GM18868 (cell line): ENCODE measurements around the gene PNPO.
"Not testable (repeated sequence)": the region's sequence is repeated elsewhere in the genome, so short reads cannot be mapped to it uniquely, and the experiment has no call there.

ENCODE experiments used
- ATAC-seq: cut with Tn5 transposase; IDR thresholded peaks from one replicate; pipeline ENCODE4 v1.9.1; 2021; ENCODE audit warnings: mild to moderate bottlenecking, moderate library complexity; ENCODE audit not compliant: unreplicated experiment

PNPO gene

DNA sequence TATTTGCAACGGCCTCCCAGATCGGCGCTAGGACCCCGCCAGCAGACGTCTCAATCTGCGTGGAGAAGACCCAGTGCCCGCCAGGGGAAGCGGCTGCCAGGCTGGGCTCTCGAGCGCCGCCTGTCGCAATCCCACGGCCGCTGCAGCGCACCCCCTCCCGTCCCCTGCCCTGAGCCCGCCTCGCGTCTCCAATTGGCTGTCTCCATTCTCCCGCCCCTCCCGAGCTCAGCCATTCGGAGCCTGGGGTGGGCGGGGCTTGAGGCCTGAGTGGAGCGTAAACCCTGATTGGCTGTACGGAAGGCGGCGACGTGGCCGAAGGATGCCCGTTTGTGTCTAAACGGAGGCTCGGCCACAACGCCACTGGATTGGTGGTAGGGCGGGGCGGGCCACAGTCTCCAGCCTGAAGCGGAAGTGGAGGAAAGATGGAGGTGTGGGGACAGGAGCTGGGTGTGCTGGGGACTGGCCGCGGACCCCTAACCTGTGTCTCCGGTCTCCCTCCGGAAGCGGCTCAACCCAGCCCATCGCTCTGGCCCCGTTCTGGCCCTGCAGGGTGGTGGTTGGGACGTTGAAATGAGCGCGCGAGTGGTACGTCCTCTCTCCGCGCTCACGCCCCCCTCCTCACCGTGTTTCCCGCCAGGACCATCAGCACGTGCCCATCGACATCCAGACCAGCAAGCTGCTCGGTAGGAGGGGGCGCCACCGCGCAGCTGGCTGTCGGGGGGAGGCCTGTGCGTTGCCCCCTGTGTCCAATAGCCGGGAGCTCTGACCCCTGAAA lies 29.5 kb downstream of the PNPO start, which contains the start of gene CDK5RAP3:
Gene CDK5RAP3, plus strand, starts transcription at position 389 of the 775 bp plus-strand sequence. Its CDS starts 34 bp downstream, at position 423.
- ATAC-seq = peak; percentile 97

DNA sequence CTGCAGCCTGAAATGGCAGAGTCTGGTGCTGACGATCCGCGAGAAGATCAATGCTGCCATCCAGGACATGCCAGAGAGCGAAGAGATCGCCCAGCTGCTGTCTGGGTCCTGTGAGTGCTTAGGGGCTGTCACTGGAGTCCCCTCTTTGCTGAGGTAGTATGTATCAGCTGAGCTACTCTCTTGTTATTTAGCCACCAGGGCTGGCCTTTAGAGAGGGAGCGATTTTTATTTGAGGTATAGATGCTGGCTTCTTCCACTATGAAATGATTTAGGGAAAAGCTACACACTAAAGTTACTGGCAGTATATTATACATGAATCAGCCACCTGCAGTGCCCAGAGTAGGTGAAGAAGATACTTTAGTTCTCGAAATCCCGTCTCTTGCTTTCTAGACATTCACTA lies 32.2 kb downstream of the PNPO start:
- no peak for ATAC-seq

DNA sequence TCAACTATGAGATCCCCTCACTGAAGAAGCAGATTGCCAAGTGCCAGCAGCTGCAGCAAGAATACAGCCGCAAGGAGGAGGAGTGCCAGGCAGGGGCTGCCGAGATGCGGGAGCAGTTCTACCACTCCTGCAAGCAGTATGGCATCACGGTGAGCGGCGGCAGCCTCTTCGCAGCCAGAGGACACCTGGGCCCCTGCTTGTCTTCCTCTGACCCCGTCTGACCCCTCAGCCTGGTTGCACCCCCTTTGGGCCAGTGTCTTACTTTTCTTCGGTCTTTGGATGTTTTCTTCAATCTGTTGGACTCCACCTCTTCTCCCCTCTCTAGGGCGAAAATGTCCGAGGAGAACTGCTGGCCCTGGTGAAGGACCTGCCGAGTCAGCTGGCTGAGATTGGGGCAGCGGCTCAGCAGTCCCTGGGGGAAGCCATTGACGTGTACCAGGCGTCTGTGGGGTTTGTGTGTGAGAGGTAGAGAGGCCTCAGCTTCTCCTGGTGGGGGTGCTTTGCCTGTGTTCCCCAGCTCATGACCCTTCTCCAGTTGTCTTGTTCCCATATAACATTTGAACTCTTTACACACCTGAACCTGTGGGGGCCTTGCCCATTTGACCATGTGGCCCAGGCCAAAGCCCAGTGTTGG lies 33.9 kb downstream of the PNPO start:
- no peak for ATAC-seq

DNA sequence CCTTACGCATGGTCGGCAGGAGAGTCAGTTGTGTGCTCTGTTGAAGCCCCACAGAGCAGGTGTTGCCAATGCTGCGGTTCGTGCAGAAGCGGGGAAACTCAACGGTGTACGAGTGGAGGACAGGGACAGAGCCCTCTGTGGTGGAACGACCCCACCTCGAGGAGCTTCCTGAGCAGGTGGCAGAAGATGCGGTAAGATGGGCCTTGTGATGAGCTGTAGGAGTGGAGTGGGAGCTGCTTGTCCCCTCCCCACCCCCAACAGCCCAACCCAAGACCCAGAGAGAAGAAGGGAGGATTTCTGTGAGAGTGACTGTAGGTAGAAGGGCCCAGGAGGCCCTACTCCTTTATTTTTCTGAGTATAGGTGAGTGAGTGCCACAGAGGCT lies 34.4 kb downstream of the PNPO start:
- ATAC-seq = no peak

DNA sequence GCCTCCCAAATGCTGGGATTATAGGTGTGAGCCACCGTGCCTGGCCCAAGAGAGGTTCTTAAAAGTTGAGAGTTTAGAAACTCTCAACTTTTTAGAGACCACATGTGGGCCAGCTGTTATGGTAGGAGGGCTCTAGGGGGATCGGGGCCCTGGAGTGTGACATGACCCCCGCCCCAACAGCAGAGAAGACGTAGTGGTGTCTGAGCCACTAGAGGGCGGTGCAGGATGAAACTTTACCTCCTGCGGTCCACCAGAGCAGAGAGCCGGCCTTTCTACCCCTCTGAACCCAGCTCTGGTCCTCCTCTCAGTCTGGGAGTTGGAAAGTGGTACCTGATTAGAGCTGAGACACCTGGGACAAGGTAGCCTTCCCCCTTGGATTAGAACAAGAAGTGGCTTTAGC lies 37.0 kb downstream of the PNPO start:
- no peak for ATAC-seq

DNA sequence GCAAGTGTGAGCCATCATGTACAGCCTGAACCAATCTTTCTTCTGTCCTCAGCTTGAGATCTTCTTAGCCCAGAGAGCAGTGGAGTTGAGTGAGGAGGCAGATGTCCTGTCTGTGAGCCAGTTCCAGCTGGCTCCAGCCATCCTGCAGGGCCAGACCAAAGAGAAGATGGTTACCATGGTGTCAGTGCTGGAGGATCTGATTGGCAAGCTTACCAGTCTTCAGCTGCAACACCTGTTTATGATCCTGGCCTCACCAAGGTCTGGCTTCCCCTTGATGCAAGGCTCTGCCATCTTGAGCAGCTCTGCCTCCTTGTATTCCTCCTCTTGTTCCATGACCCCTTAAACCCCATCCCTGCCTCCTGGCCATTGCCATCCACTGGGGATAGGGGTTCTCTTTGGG lies 39.2 kb downstream of the PNPO start:
- ATAC-seq = no peak

DNA sequence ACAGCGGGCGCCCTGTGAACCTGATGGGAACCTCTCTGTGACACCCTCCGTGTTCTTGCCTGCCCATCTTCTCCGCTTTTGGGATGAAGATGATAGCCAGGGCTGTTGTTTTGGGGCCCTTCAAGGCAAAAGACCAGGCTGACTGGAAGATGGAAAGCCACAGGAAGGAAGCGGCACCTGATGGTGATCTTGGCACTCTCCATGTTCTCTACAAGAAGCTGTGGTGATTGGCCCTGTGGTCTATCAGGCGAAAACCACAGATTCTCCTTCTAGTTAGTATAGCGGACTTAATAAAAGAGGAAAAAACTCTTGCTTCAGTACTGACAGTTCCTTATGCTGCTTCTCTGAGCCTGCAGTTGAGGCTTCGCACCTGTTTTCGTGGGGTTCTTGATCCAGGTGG lies 40.1 kb downstream of the PNPO start:
- no peak for ATAC-seq

DNA sequence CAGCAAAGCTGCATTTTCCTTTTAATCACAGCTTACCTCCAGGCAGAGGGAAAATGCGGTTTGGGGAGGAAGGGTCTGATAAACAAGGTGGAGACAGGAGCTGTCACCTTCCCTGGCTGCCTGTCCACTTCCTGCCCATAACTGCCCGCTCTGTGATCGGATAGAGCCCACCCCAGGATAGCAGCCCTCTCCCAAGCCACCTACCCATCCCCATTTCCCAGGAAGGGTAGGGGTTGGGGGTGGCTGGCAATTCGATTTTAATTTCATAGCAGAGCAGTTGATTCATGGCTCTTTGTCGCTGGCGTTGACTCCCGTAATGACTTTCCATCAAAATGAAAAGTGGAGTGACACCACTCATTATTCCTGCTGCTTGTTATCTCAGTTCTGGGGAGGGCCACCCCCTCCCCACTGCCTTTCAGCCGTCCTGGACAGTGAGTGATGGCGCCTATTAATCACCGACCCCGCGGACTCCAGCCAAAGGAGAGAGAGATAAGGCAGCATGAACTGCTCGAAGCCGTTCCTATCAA lies 40.8 kb downstream of the PNPO start:
- ATAC-seq = no peak

DNA sequence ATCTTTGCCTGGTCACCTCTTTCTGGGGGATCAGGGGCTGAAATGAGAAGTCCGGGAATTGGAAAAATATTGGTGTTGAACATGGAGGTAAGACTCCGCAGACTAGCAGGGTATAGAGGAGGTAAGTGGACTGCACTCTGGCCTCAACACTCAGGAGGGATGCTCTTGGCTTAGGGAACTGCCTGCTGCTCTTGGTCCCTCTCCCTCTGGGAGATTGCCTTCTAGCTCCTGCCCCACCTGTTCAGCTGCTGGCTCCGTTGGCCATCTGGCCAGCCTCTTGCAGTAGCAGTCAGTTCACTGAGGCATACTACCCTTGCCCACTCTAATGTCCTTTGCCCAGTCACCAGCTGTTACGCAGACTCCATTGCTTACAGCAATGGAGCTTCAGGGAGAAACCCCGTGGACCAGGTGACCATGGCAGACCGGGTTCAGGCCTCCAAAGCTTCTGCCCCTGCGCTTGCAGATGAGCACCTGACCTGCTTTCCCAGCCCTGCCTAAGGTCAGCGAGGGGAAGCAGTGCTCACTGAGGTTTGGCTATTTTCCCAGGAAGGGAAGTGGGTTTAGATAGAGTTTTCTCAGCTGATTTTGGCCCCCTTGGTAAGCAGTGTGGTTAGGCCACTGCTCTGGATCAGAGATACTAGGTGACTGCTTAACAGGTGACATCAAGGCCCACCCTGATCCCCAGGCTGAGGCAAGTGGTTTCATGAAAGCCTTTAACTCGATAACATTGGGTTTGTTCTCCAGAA lies 41.4 kb downstream of the PNPO start:
- no peak for ATAC-seq

DNA sequence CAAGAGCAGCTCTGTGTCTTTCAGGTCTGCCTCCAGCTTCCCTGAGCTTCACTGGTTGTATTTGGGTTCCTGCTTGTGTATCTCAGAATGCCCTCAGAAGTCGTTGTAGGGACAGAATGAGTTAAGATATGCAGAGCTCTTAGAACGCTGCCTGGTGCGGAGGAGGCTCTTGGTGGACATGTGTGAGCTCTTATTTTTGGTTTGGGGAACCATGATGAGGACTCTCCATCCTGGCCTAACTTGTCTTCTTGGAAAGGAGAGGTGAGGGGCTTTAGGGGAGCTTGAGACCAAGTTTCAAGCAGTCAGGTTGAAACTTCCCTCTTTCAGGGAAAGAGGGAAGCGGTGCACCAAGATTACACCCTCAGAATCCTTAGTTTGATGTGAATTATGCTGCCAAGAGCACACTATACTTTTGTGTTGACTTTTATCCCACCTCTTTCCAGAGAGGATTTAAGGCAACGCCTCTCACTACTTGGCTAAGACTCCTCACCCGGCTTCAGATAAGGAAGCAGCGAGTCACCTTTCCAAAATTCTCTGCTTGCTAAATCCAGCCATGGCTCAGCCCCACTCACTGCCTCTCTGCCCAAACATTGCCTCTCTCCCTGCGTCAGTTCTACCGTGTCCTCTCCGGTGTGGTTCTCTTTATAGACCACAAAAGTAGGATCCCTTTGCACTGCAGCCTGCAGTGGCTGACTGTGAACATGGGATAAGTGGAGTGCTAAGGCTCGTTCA lies 42.3 kb downstream of the PNPO start:
- ATAC-seq = no peak

DNA sequence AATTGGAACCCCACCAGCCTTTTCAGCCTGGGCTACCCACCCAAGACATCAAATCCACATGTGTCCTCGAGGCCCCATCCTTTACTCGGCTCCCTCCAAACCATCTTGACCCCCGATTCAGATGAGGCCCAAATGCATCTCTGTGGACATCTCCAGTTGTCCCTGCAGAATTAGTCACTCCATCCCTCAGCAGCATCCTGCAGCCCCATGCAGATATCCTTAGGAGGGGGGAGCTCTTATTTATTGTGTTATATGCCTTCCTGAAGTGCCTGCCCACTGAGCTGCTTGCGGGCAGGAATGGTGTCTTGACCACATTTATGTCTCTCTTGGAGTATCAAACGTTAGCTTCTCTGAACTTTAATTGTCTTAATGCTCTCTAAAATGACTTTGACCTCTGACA lies 45.1 kb downstream of the PNPO start:
- ATAC-seq = no peak

DNA sequence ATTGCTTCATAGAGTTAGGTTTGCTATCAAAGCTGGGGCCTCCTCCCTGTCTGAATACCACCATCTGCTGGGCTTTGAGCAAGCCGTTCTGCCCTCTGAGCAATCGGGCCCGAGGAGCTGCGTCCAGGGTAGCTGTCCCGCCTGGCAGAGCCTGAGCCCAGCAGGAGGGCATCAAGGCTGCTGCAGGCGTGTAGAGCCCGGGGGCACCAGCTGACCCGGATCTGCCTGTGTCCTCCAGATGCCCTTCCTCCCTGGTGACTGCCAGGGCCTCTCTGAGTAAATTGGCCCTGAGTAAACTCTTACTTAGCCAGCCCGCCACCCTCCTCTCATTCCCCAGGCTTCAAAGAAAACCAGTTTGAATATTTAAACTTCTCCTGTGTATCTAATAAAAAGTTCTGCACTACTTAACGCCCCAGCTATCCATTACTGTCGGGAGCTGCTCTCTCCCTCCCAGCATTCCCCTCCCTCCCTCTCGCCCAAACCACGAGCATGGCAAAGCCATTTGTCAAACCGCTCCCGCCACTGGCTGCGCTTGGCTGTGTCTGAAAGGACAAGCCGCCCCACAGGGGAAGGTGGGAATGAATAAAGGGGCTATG lies 46.0 kb downstream of the PNPO start:
- ATAC-seq = no peak

DNA sequence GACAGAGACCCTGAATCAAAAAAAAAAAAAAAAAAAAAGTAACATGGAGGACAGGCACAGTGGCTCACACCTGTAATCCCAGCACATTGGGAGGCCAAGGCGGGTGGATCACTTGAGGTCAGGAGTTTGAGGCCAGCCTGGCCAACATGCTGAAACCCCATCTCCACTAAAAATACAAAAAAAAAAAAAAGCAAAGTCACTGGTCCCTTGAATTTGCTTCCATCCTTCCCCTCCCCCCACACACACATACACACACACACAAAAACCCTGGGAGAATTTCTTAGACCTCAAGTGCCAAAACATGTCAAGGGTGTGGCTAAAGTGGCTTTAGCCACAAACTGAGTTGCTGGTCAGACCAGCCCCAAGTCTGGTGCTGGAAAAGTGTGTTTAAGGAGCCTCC lies 47.1 kb downstream of the PNPO start:
- ATAC-seq = not testable (repeated sequence)

DNA sequence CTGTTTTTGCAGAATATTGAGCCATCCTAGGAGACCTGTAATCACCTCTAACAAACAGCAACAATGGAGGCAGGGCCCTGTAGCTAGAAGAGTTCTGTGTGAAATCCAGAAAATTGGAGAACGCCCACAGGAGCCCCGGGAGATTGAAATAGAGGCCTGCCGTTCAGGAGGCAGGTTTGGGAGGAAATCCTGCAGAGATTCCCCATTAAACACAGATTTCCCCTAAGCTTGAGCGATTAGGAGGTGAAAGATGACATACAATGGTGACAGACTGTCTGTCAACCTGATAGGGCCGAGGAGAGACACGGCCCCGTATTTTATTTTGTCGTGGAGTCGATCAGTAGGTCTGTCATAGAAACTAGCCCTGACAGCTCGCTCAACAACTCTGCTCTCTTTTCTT lies 47.8 kb downstream of the PNPO start:
- no peak for ATAC-seq

DNA sequence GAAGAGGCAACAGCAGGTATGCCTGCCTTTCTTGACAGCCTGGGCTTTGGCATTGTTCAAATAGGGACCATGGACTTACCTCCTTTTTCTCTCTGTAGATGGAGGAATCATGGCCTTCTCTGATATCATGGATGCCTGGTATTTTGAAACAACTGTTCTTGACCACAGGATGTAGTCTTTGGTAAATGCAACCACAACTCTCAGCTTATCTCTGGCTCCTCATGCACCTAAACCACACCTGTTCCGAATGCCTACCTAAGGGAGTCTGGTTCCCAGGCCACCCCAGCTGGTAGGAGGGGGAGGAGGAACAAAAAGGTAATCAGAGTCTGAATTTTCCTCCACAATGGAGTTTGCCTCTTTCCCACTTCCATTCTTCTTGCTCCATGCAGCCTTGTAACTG lies 48.3 kb downstream of the PNPO start:
- no peak for ATAC-seq

DNA sequence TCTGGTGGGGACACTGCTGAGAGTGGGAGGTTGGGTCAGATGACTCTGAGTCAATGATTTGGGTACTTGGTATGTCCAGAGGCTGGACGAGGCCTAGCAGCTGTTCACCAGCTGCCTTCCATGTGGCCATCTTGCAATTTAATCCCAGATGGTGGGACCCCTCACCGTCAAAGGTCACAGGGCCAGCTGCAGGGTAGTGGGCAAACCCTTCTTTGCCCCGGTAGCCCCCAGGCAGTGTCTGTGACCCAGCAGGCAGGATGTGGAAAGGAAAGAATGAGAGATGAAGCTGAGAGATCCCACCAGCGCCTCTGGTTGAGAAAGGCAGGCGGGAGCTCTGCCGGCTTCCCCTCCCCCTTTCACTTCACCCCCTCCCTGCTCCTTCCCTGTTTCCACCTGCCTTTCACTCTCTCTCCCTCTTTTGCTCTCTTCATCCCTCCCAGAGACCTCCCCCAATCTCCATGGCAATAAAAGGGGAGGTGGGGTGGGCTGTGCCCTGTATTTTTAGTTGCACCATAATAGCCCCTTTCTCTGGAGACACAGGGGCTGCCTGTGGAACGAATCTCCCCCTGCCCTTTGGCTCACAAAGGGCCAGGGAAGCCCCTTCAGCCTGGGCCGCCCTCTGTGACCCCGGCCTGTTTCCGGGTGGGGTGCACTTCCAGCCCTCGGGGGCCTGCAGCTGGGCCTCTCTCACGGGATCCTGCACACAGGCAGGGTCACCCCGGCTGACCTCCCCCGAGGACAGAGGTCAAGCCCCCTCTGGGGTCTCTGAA lies 49.8 kb downstream of the PNPO start:
- no peak for ATAC-seq

DNA sequence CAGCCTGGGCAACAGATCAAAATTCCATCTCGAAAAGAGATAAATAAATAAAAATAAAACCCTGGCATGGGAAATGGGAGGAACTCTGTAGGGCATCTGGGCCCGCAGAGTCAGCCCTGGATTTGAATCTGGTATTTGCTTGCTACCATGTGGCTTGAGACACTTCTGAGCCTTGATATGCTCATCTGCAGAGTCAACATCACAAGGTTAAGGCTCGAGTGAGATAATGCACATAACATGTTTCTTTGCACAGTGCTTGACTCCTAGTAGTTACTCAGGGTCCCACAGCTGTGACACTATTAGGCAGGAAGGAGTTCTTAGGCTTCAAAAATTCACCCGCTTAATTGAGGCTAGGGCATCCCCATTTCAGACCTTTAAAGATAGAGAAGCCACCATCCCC lies 50.8 kb downstream of the PNPO start:
- no peak for ATAC-seq

DNA sequence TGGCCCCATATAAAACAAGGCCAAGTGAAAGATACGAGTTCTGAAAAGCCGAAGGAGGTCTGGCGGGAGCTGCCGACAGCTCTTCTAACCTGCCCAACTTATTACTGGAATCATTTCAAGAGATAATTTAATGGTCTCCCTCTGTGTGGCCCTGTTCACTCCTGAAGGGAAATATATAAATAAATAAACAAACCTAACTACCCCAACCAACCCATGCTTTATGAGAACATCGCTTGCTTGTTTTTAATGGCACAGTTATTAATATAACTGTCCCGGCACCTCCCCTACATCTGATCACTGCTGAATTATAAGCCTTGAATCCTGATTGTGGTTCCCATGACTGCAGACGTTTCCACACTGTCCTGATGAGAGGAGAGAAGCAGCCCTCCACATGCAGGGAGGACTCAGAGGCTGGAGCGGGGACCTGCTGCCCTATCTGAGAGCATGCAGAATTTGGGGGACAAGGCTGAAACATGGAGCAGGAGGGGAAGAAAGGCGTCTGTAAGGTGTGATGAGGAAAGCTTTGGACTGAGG lies 51.7 kb downstream of the PNPO start:
- no peak for ATAC-seq

DNA sequence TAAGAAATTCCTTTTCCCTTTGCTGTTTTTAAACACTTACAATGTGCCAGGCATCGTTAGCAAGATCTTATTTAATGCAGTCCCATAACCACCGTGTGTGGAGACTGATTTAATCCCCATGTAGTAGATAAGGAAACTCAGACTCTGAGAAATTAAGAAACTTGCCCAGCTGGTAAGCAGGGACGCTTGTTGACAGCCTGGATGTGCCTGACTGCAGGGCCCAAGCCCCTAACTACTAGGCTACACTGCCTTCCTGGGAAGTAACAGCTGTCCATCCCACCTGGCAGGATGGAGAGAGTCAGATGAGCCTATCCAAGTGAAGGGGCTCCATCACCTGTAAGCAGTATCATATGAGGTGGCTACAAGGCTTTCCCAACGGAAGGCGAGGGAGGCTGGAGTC lies 52.6 kb downstream of the PNPO start:
- ATAC-seq = no peak

DNA sequence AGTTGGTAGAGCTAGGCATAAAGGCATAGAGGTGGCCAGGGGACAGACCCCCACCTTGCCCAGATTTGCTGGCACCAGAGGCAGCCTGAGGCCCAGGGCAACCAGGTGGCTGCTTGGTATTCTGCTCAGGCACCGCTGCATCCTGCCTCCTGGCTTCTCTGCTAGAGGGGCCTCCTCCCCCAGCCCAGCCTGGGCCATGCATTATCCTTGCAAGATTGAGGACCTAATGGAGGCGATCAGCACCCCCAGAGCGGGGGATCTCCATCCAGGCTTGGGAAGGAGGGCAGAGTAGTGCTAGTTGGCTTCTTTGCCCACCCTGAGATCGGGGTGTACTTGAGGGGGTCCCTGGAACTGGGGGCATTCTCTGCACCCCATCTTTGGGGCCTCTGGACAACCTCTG lies 53.4 kb downstream of the PNPO start:
- ATAC-seq = no peak
